Fibroblast of skin of left quadriceps (primary cell): Measurements from ENCODE around the gene RHOU.
"Not testable (repeated sequence)": the region's sequence is repeated elsewhere in the genome, so short reads cannot be mapped to it uniquely, and the experiment has no call there.

Source experiments
- DNase-seq, 2 experiments: peaks; one replicate each; pipeline ENCODE4 v3.0.0-alpha.2; 2013; ENCODE audit warnings: low read depth in 2 of 2

Gene RHOU

GRCh38 chr1:228734881-228735801 lies at the start of gene RHOU:
RHOU (plus strand) TSS chr1:228735479; CDS start chr1:228735743, 264 bp downstream.
- peak in 1 of 2 experiments; percentile 27 for DNase-seq

- no peak for DNase-seq
These were observed 47.7 kb upstream of the RHOU start for GRCh38 chr1:228687587-228687986.

GRCh38 chr1:228689255-228689654 lies 46.0 kb upstream of the RHOU start:
- DNase-seq = no peak

DNA sequence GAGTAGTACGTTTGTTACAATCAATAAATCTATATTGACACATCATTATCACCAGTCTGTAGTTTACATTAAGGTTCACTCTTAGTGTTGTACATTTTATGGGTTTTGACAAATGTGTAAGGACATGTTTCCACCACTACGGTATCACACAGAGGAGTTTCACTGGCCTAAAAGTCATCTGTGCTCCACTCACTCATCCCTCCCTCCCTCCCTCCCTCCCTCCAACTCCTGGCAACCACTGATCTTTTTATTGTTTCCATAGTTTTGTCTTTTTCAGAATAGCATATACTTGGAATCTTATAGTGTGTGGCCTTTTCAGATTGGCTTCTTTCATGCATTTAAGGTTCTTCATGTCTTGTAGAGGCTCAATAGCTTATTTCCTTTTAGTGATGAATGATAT lies 44.1 kb upstream of the RHOU start:
- no peak for DNase-seq

GRCh38 chr1:228691926-228692325 lies 43.4 kb upstream of the RHOU start:
- peak; percentile 4 to 5 for DNase-seq

- DNase-seq = not testable (repeated sequence)
These were observed 40.8 kb upstream of the RHOU start for GRCh38 chr1:228694447-228694846.

DNA sequence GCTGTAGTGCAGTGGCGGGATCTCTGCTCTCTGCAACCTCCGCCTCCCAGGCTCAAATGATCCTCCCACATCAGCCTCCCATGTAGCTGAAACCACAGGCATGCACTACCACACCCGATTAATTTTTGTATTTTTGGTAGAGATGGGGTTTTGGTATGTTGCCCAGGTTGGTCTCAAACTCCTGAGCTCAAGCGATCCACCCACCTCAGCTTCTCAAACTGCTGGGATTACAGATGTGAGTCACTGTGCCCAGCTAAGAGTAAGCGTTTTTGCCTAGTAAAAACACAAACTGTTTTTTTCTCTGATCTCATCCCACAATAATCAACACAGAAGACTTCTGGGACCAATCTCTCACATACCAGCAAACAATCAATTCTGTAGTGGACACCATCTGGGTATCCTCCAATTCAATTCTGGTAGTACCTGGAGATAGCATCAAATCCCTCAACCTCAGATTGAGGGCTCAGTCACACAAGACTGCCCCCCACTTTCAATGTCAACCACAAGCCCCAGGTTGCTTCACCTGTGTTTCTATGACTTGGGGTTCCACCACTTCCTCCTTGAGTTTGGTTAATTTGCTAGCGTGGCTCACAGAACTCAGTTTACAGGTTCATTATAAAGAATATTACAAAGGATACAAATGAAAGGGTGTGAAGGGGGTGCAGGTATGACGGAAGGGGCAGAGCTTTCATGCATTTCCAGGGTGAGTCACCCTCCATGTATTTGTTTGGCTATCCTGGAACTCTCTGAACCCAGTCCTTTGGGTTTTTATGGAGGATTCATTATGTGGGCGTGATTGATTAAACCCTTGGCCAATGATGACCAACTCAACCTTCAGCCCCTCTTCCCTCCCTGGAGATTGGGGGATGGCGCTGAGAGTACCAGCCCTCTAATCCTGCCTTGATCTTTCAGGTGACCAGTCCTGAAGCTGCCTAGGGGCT lies 40.0 kb upstream of the RHOU start:
- DNase-seq = no peak

DNA sequence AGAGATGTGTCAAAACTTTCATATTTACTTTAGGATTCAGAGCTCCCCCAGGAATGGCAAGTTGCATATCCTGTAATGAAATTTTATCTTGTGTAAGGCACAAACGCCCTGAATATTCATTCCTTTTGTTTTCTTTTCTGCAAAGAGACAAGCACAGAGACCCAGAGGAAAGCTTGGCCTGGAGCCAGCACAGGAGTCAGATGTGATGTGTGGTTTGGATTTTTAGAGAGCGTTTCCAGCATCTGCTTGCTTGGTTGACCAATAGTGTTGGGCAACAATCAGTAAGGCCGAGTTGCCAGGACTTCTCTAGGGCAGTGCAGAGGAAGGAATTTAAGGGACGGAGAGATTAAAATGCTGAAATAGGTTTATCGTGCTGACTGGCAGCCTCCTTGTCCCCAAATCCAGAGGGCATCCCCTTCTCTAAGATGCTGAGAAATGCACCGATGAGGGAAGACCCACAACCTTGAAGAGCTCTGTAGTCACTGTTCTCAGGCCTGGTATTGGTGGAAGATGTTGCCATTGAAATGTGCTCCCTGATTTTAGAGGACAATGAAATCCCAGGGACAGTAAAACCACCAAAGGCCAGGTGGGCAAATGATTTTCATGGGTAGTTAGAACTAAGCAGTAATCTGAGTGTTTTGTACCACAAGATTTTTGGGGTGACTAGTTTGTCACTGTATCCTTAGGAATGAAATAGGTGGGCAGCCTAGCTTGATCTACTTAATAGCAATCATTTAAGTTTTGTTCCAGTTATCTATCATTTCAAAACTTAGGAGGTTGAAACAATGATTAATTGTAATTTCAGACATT lies 37.9 kb upstream of the RHOU start:
- peak; percentile 27 to 37 for DNase-seq

DNA sequence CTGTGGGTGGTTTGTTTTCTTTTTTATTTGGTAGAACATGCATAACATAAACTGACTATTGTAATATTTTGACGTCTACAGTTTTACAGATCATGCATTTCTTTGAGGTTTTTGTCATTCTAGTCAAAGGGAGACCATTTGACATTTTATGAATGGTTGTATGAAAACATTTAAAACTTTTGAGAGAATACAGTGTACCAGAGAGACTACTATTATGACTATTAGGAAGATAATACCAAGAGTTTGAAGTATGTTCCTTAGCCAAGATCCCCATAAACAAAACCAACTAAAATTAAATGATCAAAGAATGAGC lies 37.3 kb upstream of the RHOU start:
- no peak for DNase-seq

DNA sequence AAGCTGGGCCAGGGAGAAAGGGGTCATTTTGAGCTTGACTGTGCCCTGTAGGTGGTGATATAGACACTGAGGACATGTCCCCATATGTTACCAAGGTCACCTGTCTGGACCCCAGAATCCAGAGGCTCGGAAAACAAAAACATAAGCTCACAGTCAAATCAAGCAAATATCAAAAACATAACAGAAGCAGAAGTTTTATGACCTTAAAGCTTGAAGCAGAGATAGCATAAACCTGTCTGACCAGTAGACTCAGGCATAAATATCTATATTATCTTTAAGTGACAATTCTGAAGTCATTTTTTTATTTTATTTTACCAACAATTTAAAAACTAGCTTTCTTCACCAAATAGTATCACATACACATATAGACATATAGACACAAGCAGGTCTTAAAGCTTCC lies 32.8 kb upstream of the RHOU start:
- DNase-seq = no peak

DNA sequence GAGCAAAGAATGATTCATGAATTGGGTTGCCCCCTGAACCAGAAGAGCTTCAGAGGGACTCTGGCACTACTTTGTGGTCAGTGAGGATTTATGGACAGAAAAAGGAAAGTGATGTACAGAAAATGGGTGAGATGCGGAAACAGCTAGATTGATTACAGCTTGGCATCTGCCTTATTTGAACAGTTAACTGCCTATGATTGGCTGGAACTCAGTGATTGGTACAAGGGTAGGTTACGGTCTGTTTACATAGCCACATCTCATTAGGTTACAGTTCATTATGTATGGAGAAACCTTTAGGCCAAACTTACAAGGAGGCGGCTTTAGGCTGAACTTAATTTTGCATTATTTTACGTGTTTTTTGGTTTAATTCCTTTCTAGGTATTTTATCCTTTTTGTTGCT lies 29.0 kb upstream of the RHOU start:
- DNase-seq = no peak

GRCh38 chr1:228717081-228717480 lies 18.2 kb upstream of the RHOU start:
- no peak for DNase-seq

GRCh38 chr1:228721407-228721806 lies 13.9 kb upstream of the RHOU start:
- no peak for DNase-seq

GRCh38 chr1:228723287-228723686 lies 12.0 kb upstream of the RHOU start:
- DNase-seq = no peak

DNA sequence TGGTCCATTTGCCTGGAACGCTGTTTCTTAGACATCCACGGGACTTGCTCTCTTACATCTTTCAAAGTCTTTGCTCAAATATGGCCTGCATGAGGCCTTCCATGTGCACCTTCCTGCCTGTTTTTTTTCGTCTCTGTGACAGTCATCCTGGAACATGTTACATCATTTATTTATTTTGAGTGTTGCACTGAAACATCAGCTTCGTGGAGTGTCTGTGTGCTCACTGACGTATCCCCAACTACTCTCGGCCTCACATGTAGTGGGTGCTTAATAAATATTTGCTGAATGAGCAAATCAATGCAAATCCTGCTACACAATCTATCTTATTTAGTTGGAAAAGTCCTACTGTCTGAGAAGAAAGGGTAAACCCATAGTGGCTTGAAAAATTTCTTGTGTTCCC lies 11.4 kb upstream of the RHOU start:
- no peak for DNase-seq

DNA sequence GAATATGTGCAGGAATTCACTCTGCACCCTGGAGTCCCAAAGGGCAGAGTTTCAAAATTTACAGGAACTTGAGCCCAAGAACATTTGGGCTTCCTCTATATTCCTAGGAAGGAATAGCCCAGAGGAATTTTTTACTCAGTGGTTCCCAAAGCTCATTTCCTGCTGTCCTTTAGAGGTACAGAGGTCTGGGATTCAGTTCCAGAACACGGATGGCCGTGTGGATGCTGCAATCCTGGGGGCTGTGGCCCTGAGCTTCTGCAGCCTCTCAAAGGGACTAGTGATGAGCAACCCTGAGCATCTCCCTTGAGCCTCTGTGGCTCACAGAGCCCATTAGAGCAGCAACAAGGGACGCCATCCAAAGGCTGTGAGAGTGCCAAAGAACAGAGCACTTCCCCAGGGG lies 10.1 kb upstream of the RHOU start:
- no peak for DNase-seq

- DNase-seq = no peak
These were observed 7.6 kb upstream of the RHOU start for GRCh38 chr1:228727681-228728171.

GRCh38 chr1:228732426-228732825 lies 2.9 kb upstream of the RHOU start:
- DNase-seq = no peak

- DNase-seq = no peak
These were observed 1.7 kb upstream of the RHOU start for GRCh38 chr1:228733576-228733975.

DNA sequence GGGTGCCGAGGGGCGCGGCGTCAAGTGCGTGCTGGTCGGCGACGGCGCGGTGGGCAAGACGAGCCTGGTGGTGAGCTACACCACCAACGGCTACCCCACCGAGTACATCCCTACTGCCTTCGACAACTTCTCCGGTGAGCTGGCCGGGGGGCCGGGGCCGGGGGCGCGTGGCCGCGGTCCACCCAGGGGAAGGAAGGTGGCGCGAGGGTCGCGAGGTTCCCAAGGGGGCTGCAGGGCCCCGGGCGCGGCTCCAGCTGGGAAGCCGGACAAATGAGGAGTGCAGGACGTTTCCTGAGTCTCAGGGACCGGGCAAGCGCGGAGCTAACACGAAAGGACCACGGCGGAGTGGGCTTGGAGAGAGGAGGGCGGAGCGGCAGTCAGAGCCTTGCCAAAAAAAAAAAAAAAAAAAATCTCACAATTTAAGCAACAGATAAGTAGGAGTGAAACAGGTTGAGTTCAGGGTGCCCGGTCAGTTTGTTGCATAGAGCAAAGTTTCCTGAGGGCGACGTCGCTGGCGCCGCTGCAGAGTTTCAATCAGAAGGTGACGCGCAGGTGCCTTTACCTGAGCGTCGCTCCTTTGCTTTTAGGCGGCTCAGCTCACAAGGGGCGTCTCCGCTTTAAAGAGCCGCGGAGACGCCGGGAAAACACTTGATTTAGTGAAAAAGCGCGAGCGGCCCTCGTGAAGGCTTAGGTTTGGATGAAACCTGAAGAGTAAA lies 750 bp downstream of the RHOU start:
- DNase-seq = no peak

DNA sequence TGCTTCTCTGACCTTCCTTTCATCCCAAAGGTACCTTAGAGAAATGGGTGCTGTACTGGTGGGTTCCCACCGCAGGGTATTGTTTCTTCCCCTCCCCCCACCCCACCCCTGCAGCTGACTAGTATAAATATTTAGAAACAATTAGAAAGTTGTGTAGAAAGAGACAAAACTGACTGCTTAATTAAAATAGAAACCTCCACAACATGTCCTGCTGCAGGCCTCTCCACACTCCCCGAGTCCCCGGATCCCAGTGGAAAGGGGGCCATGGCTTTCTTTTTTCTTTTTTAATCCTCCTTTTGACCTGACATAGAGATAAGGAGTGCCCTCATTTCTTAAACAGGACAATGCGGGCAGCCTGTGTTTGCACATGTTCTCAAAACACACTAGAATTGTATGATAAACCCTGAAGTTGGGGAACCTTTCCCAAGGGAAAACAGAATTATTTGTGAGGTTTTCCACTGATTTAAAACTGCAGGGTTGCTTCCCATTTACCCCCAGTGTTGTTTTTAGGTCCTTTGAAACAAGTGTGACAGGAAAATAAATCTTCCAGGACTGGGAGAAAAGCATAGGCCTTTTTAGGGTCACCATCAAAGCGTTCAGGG lies 1.7 kb downstream of the RHOU start:
- no peak for DNase-seq
